ENCODE results near the gene PAFAH1B2. TPM values are rescaled to one million over a fixed set of nuclear protein-coding genes. Genes with fewer than 3 reads are reported as not detected.

Gene PAFAH1B2
- total and polyA plus RNA-seq, 8 donors: 14.9 to 174 (median 32.0) TPM

GRCh38 chr11:117217141-117218084 lies 73.3 kb downstream of the PAFAH1B2 start:
- H3K36me3 ChIP-seq: peaks cover 64 to 98% (median 81%) of the 10 kb centered on the region in 4 donors
- DNase-seq: peak in 1 of 2 donors; percentile 37
- intact Hi-C loops (cut with DNase I; ENCODE audit: low total_unique reads): no loop called here
- no peak overlapping the region for H3K4me3 ChIP-seq
- H3K27me3 ChIP-seq: no peaks in the 10 kb centered on the region
- H3K4me1 ChIP-seq: peaks cover 36 to 65% (median 56%) of the 10 kb centered on the region in 4 donors
- TF ChIP-seq POLR2AphosphoS5 (IDR thresholded peaks at IDR 0.05) (peak; percentile 22 to 62 (median 27)), EP300 (IDR thresholded peaks at IDR 0.05) (no peak)
- peak overlapping the region in 4 of 5 donors; percentile 83 to 88 (median 84) for H3K27ac ChIP-seq
- 63 to 78% (median 76%) methylated on average over 11 of the region's 11 CpGs for WGBS, 5 donors
- H3K9me3 ChIP-seq: no peaks in the 10 kb centered on the region

- TF ChIP-seq EP300 (IDR thresholded peaks at IDR 0.05) (peak; percentile 14), CTCF (IDR thresholded peaks at IDR 0.05) (no peak), POLR2AphosphoS5 (IDR thresholded peaks at IDR 0.05) (peak in 1 of 3 donors; percentile 5)
- Histone ChIP-seq H3K4me1 (peaks cover 37 to 74% (median 60%) of the 10 kb centered on the region in 4 donors), H3K36me3 (peaks cover 61 to 98% (median 80%) of the 10 kb centered on the region in 4 donors), H3K4me3 (no peak overlapping the region), H3K9me3 (no peaks in the 10 kb centered on the region), H3K27ac (peak overlapping the region in 4 of 5 donors; percentile 83 to 88 (median 84)), H3K27me3 (no peaks in the 10 kb centered on the region)
- DNase-seq: peak in 1 of 2 donors; percentile 67
- WGBS, 5 donors: 35 to 62% (median 54%) methylated on average over 15 of the region's 15 CpGs
- intact Hi-C loops (cut with DNase I; ENCODE audit: low total_unique reads): no loop called here
Measured at GRCh38 chr11:117218133-117218915, 74.2 kb downstream of the PAFAH1B2 start.

DNA sequence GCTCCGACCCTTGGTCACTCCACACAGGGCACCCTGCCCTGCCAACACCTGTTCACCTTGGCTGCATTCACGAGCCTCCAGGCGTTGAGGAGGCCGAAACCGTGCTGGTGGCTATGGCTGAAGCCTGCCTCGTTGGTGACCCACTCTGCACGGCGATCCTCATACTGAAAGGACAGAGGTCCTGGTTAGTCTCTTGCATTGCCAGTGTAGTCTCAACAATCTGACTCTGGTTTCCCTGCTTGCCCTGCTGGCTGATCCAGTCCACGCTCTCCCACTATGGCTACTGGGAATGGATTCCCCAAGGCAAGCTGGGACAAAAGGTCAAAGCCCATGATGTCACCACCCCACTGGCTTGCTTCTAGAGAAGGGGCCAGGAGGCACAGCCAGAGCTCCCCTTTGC lies 74.9 kb downstream of the PAFAH1B2 start:
- Histone ChIP-seq H3K36me3 (peaks cover 62 to 98% (median 80%) of the 10 kb centered on the region in 4 donors), H3K27me3 (no peaks in the 10 kb centered on the region), H3K4me1 (peaks cover 37 to 81% (median 63%) of the 10 kb centered on the region in 4 donors), H3K9me3 (no peaks in the 10 kb centered on the region), H3K4me3 (no peak overlapping the region), H3K27ac (peak overlapping the region in 4 of 5 donors; percentile 83 to 88 (median 84))
- intact Hi-C loops (cut with DNase I; ENCODE audit: low total_unique reads): no loop called here
- DNase-seq: no peak
- 68 to 89% (median 88%) methylated on average over 8 to 9 of the region's 9 CpGs for WGBS, 5 donors
- TF ChIP-seq POLR2A (IDR thresholded peaks at IDR 0.05): no peak
- no peak for TF ChIP-seq POLR2AphosphoS5 (IDR thresholded peaks at IDR 0.05)

- Histone ChIP-seq H3K4me3 (no peak overlapping the region), H3K27ac (peak overlapping the region; percentile 37 to 88 (median 83)), H3K4me1 (peaks cover 38 to 85% (median 66%) of the 10 kb centered on the region in 4 donors), H3K9me3 (no peaks in the 10 kb centered on the region), H3K36me3 (peaks cover 64 to 98% (median 79%) of the 10 kb centered on the region in 4 donors), H3K27me3 (no peaks in the 10 kb centered on the region)
- 61 to 83% (median 71%) methylated on average over 7 to 8 of the region's 8 CpGs for WGBS, 5 donors
- intact Hi-C loops (cut with DNase I; ENCODE audit: low total_unique reads): no loop called here
- TF ChIP-seq CTCF (IDR thresholded peaks at IDR 0.05) (no peak), EP300 (IDR thresholded peaks at IDR 0.05) (no peak), POLR2A (IDR thresholded peaks at IDR 0.05) (no peak), POLR2AphosphoS5 (IDR thresholded peaks at IDR 0.05) (no peak)
- peak in 1 of 2 donors; percentile 10 for DNase-seq
Measured at GRCh38 chr11:117219455-117219854, 75.4 kb downstream of the PAFAH1B2 start.

DNA sequence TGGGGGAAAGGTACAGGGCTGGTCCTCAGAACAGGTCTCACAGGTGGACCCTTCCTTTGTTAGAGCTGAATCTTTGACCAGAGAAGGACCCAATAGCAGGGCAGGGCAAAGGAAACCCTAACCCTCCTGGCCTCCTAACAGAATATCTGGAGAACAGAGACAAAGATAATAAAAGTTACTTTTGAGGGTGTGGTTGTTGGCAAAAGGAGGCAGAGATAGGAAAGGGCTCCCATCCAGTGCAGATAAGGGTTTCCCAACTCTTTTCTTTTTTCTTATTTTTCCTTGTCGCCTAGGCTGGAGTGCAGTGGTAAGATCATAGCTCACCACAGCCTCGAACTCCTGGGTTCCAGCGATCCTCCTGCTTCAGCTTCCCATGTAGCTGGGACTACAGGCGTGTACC lies 75.9 kb downstream of the PAFAH1B2 start:
- WGBS, 5 donors: 51 to 71% (median 62%) methylated on average over 4 of the region's 4 CpGs
- intact Hi-C loops (cut with DNase I; ENCODE audit: low total_unique reads): no loop called here
- peak in 1 of 2 donors; percentile 5 for DNase-seq
- Histone ChIP-seq H3K36me3 (peaks cover 59 to 98% (median 76%) of the 10 kb centered on the region in 4 donors), H3K4me1 (peaks cover 44 to 90% (median 72%) of the 10 kb centered on the region in 4 donors), H3K27me3 (no peaks in the 10 kb centered on the region), H3K27ac (peak overlapping the region; percentile 51 to 88 (median 83)), H3K9me3 (no peaks in the 10 kb centered on the region), H3K4me3 (no peak overlapping the region)
- no peak for TF ChIP-seq POLR2A (IDR thresholded peaks at IDR 0.05)
- no peak for TF ChIP-seq EP300 (IDR thresholded peaks at IDR 0.05)
- no peak for TF ChIP-seq CTCF (IDR thresholded peaks at IDR 0.05)
- peak in 1 of 3 donors; percentile 15 for TF ChIP-seq POLR2AphosphoS5 (IDR thresholded peaks at IDR 0.05)

Data from stomach (tissue), 9 donors.